Measurements from ENCODE around the gene CABLES1.

DNA sequence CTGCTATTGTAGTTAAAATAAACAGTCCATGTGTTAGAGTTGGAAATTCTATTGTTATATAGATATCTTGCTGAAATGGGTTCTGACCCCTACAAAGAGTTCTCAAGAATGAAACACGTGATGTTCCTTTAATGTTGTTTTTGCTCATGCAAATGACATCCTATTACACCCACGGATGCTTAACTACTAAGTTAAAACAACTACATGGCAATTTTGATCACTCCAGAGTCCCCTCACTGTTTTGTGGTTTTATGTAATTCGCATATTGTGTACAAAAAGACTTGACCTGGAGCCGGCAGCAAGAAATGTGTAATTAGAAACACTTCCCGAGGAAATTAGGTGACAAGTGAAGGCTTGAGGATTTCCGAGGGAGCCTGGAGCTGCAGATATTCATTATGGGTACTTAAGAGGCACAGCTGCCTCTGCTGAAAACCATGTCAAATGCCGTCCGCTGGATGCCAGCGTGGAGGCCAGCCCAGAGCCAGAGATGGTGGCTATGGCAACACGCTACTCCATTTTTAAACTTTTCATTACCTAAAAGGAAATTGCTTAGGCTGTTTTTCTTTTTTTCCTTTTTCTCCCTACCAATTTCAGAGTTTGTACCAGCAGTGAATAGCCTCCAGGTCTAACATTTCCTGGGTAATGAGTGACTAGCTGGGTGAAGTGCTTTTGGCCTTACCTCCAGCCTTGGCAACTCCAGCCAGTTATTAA lies 21.0 kb upstream of the CABLES1 start:
- no peak for TF ChIP-seq CTCF (IDR thresholded peaks at IDR 0.05)
- no peak for TF ChIP-seq POLR2A (IDR thresholded peaks at IDR 0.05)

Data from Peyer's patch (tissue), 4 donors.